Stimulated activated CD8-positive, alpha-beta memory T cell treated with anti-CD3 and anti-CD28 coated beads, Interleukin-7, amount 100 ng/mL, for 24 hours (primary cell): ENCODE results near the gene ZMYND11.
A peak's percentile ranks its signal among the peaks of the same experiment; 100 is the strongest.

Experiments
- DNase-seq: peaks from one replicate; pipeline ENCODE4 v3.0.0-alpha.2; 2020; ENCODE audit warnings: low read depth

The ZMYND11 gene

DNA sequence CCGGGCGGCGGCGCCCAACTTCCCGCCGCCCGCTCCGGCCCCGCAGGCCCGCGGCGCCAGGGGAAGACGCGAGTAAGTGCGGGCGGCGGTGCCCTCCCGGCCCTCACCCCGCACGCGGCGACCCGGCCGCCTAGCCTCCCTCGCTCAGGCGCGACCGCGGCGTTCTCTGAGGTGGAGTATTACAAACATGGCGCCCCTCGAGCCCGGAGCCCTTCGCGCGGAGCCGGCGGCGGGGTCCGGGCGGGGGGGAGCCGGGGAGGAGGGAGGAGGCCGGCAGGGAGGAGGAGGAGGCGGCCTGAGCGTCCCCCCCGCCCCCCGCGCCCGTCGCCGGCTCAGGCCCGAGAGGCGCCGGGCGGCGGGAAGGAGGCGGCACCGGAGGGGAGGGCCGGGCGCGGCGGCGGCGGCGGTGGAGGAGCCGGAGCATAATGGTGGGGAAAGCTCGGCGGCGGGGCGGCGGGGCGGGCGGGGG lies at the start of gene ZMYND11:
Gene ZMYND11 (plus strand): TSS at position 324 of the 469 bp plus-strand sequence. CDS start 44,558 bp downstream, outside the sequence.
- peak; percentile 35 for DNase-seq

DNA sequence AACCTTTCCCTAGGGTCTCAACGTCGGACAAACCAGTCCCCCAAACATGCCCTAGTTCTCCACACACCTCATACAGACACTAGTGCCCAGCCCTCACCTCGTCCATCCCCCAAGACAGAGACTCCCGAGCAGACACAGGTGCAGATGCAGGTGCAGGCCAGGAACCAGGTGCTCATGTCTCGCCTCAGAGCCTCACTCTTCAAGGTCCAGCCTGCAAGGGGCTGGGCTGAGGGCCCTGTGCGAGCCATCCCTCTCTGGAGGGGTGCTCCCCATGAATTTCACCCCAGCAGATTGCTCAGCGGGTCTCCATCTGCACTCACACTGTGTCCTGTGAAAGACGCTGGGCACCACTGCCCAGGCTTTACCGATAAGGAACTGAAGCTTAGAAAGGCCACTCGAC lies 49.2 kb upstream of the ZMYND11 start:
- no peak for DNase-seq

DNA sequence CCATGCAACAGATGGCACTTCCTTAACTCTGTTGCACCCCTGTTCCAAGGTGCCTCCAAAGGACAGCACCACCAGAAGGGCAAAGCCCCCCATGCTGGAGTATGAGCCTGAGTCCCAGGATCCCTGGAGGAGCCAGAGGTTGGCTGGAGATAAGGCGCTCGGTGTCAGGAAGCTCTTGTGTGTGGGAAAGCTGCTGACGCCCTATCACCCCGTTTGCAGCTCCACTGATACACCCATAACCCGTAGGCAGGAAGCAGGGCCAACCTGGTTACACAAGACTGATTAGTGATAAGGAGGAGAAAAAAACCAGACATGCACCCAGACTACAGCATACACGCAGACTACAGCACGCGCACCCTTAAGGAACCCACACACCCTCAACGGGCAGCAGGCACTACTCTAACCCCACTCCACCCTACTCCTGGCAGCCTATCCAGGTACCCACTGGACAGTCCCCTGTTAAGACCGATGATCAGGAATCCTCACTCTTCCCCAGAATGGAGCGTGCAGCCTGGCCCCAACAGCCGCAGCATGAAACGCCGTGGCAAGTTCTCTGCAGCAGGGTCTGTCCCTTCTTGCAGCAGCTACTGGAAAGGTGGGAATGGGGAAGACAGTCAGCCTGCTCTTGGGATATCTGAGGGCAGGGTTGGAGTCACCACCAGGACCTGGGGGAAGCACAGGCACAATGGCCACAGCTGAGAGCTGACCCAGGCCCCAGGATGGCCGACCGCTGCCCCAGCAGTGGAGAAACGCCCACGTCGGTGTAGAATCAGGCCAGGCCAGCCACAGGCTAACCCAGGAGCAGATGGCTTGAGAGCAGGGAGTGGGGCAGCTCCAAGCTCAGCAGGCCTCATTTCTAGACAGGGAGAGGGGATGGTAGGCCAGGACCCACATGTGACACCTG lies 47.8 kb upstream of the ZMYND11 start:
- no peak for DNase-seq

DNA sequence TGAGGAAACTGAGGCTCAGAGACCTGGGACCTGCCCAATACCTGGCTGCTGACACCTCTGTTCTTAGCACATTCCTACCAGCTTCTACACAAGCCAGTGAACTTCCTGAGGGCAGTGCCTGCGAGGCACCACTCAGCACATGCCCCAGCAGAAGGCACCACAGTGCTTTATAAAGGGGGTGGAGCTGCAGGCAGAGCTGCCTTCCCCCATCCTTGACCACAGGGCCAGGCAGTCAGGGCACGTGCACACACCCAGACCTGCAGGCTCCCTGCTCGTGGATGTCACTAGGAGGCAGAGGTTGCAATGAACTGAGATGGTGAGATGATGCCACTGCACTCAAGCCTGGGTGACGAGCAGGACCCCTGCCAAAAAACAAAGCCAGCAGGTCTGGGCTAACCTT lies 47.0 kb upstream of the ZMYND11 start:
- DNase-seq = no peak

DNA sequence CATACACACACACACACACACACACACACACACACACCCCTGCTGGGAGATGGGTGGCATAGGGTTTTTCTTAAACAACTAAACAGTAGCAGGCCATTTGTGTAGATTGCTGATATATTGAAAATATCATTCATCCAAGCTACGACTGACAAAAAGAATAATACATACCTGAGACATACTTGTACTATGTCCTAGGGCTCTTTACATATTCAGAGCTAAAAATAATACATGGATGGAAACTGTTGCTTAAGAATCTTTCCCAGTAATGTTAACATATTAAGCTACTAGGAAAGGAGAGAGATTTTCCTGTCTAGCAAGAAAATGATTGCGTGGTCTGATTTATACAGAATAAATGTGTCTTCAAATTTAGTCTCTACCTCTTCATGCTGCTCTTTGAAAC lies 46.0 kb upstream of the ZMYND11 start:
- no peak for DNase-seq

DNA sequence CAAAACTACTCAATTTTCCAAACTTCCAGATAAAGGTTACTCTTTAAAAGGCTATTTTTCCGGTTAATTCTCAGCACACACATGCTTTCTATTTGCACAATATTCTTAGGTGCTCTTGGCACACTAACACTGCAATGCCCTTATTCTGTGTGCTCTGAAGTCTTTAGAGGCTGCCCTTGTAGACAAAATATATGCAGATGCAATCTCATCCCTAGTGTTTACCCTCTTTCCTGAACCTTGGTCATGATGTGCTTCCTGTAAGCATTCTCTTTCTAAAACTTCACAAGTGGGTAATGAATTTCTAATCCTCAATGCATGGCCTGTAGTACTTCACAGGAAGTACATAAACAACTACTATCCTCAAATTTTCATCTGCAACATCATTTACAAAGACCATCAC lies 45.1 kb upstream of the ZMYND11 start:
- DNase-seq = no peak

DNA sequence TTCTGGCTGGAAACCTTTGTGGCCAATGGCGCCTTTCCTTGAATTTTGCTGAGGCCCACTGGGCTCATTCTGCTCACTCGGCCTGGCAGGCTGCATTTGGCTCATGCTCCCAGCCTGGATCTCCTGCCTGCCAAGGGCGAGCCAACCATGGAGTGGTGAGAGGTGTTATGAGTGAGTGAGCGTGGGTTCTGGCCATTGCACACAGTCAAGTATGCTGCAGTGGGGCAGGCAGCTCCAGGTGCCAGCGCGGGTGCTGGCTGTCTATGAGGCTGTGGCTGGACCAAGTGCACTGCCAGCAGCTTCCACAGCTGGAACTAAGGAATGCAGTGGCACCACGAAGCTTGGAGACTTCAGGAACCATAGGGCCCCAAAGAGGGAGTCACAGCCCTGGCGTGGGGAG lies 43.9 kb upstream of the ZMYND11 start:
- DNase-seq = no peak

DNA sequence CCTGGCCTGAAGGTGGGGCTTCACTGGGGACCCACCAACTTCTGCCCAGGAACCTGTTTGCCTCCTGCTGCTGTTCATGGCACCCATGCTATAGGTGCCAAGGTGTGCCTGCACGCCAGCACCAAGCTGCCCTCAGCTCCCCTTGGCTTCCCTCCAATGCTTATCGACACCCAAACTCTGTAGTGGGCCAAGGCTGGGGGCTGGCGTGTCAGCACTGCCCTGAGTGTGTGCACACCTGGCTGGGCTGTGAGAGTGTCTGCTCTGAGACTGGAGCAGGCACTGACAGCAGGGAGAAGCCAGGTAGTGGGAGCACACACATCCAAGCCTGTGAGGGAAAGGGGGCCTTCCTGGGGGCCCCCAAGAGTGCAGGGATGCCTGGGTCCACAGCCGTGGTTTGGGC lies 43.1 kb upstream of the ZMYND11 start:
- no peak for DNase-seq

DNA sequence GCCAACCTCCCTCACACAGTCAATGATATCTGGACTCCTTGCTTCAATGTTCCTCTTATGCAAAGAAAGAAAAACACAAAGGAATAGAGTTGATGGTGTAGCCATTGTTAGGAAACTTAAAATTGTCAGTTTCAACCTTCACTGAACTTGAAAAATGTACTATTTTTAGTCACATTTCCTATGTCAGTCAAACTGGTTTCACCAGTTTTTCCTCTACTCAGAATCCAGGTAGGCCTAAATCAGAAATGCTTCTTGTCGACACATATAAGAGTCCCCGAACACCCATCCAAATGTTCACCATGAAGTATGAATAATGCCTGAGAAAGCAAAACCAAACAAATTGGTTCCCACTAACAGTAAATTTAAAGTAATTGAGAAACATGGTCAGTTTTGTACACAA lies 42.4 kb upstream of the ZMYND11 start:
- no peak for DNase-seq

DNA sequence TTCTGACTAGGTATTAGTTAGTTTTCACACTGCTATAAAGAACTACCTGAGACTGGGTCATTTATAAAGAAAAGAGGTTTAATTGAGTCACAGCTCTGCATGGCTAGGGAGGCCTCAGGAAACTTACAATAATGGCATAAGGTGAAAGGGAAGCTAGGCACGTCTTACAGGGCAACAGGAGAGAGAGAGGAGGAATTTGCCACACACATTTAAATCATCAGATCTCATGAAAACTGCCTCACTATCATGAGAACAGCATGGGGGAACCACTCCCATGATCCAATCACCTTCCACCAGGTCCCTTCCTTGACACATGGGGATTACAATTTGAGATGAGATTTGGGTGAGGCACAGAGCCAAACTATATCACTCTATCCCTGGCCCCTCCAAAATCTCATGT lies 40.6 kb upstream of the ZMYND11 start:
- DNase-seq = no peak

DNA sequence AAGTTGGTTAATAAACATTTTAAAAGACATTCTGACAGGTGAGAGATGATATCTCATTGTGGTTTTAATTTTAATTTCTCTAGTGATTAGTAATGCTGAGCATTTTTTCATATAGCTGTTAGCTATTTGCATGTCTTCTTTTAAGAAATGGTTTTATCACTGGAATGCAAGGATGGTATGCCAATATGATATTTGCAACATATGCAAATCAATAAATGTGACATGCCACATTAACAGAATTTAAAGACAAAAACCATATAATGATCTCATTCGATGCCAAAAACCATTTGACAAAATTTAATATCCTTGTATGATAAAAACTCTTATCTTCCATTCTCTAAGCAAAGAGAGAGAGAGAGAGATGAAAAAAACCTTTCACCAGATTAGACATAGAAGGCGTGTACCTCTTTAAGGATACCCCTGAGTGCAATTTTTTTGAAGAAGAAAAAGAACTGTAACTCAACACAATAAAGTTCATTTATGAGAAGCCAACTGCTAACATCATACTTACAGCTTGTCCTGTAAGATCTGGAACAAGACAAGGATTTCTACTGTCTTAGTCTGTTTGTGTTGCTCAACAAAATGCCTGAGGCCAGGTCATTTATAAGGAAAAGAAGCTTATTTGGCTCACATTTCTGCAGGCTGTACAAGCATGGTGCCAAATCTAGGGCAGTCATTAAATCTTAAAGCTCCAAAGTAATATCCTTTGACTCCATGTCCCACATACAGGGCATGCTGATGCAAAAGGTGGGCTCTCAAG lies 39.7 kb upstream of the ZMYND11 start:
- no peak for DNase-seq

DNA sequence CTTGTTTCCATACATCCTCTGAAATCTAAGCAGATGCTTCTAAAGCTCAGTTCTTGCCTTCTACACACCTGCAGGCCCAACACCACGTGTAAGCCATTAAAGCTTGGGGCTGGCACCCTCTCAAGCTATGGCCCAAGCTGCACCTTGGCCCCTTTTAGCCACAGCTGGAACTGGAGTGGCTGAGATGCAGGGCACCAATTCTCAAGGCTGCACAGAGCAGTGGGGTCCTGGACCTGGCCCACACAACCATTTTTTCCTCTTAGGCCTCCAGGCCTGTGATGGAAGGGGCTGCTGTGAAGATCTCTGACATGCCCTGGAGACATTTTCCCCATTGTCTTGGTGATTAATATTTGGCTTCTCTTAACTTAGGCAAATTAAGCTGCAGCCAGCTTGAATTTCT lies 38.8 kb upstream of the ZMYND11 start:
- no peak for DNase-seq

DNA sequence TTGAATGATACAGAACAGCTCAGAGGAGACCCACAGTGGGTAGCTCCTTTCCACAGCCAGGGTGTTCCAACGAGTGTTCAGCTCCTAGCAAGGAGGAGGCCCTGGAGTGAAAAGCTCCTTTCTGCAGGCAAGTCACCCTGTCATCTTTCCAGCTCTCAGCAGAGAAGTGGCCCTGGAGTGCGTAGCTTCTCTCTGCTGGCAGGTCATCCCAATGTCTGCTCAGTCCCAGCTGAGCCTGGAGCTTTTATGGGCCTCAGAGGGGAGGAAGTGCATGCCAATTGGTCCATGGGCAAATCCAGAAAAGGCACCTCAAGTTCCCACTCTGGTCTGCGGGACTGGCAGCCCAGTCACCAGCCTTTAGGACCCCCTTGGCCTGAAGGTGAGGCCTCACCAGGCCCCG lies 30.8 kb upstream of the ZMYND11 start:
- DNase-seq = no peak

DNA sequence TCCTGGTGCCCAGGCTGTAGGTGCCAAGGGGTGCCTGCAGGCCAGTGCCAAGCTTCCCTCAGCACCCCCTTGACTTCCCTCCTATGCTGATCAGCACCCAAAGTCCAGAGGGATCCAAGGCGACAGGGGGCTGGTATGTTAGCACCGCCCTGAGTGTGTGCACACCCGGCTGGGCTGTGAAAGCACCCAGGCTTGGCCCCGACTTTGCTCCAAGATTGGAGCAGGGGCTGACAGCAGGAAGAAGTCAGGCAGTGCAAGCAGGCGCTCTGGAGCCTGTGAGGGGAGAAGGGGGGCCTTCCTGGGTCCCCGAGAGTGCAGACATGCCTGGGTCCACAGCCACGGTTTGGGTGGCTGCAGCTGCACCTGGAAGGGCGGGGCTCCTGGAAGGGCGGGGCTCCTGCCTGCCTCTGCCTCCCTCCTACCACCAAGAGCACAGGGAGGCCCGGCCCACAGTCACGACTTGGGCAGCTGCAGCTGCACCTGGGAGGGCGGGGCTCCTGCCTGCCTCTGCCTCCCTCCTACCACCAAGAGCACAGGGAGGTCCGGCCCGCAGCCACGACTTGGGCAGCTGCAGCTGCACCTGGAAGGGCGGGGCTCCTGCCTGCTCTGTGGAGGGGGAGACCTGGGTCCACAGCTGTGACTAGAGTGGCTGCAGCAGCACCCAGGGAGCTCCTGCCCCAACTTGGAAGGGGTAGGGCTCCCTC lies 30.2 kb upstream of the ZMYND11 start:
- no peak for DNase-seq

DNA sequence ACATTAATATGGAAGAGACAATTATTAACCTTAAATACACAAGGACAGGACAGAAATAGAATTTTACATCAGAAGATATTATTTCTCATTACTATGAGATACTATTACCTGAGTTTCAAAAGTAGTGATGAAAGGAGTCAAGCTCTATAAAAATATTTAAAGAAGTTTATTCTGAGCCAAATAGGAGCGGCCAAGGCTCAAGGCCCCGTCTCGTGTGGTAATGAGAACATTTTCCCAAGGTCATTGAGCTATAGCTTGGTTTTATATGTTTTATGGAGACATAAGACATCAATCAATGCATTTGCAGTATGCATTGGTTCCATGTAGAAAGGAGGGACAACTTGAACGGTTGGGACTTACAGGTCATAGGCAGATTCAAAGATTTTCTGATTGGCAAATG lies 29.4 kb upstream of the ZMYND11 start:
- no peak for DNase-seq

DNA sequence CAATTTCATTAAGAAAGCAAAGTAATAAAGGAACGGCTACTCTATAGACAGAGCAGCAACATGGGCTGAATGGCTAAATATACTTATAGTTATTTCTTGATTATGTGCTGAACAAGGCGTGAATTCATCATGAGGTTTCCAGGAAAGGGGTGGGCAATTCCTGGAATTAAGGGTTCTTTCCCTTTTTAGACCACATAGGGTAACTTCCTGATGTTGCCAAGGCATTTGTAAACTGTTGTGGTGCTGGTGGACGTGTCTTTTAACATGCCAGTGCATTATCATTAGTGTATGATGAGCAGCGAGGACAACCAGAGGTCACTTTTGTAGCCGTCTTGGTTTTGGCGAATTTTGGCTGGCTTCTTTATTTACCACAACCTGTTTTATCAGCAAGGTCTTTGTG lies 28.5 kb upstream of the ZMYND11 start:
- DNase-seq = no peak

DNA sequence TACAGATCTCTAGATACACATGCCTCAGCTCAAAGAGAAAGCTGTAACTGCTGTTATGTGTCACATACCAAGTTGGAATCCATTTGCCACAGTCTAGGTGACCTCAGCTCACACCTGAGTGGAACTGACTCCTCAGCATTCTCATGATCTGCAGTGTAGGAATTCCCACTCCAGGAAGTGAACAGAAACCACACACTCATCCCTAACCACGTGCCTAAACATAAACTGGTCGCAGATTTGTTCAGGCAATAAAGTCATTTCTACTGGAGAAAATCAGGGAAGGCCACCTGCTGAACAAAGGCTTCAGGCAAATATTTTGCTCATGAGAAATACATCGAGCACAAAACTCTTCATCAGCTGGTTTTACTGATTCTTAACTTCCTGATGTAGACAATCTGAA lies 23.0 kb upstream of the ZMYND11 start:
- no peak for DNase-seq

DNA sequence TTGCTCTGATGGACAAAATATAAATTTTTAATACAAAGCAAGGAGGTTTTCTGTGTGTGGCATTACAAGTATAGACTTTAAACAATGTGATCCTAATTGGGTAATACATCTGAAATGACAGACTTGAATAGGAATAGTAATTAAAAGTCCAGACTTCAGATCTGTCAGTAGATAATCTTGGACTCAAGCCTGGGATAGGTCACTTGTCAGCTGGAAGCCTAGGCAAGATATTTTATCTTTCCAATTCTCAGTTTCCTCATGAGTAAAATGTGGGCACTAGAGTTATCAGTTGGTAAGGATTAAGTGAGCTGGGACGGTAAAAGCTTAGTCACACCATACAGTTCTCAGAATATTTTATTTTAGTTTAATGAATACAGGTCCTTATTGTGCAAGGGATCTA lies 10.4 kb upstream of the ZMYND11 start:
- DNase-seq = no peak

DNA sequence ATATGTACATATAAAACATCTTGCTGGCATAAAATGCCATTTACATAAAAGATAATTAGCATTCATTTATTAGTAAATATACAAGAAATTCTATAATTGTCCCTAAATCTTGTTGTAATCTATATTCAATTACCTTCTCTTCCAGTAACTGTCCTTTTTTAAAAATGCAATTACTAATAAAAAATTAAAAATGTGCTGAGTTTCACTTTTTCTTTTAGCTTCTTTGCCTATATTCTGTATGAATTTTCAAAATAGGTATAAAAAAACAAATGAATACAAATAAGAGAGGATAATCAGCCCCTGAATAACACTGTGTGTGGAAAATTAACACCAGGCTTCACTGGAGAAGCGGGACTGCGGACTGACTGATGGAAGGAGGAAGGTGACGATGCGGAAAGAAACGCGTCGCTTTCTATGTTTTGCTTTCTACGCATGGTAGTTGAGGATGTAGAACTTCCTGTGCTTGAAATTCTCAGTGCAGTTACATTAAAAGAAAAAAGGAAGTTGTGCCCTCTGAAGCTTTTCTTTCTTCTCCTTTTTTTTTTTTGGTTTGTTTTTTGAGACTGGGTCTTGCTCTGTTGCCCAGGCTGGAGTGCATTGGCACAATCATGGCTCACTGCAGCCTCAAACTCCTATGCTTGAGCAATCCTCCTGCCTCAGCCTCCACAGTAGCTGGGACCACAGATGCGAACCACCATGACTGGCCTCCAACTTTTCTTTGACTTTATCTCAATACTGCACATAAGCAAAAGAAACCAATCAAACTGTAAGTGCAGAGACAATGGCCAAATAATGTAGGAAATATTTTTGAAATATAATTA lies 7.4 kb upstream of the ZMYND11 start:
- no peak for DNase-seq

DNA sequence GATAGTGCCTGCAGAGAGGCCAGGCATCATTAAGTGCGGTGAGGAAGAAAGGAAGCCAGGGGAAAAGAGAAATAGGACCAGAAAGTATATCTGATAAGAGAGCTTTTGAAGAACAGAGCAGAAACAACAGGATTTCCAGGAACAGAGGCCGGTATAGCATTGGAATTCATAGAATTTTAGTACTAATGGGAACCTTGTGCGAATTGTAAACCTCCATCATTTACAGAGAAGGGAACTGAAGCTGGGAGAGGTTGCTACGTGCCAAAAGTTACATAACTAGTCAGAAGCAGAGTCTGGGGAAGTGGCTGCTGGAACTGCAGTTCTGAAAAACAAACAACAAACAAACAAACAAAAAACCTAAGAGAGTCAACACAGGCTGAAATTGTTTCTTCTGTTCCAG lies 5.4 kb upstream of the ZMYND11 start:
- no peak for DNase-seq

DNA sequence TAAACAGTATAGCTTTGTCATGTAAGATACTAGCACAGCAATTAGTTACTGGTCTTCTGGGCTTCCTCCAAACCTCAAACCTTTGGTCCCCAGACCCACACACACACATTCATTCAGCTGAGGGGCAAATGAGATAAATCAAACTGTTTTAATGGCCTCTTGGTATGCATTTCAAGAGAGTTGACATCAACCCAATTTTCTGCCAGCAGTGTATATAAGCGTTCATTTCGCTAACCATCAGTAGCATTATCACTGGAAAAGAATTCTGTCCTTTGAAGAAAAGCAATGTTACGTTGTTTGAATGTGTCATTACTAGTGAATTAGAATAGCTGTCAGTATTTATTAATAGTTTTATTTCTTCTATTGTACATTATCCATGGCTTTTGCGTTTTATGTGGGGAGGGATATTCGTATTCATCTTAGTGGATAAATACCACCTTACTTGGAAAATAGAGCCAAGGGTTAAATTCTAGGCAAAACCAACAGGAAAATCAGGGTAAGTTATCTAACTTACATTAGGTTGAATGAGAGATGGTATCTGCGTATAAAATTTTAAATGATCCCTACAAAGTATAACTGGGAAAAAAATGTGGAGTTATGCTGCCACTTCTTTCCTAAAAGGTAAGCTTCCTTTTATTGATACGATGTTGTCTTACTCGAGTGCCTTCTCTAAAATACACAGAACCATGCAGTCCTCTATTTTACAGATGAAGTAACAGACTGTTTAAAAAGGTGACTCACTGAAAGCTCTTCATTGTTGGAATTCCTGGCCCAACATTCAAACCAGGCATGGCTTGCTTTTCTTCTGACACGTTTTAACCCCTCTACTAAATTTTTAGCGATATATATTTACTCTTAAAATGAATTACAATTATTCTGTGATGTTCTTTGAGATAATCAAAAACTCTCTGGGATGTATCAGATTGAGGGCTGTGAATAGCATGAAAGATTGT lies 2.0 kb upstream of the ZMYND11 start:
- DNase-seq = no peak
